Daoy (cell line): ENCODE data around the gene STX2. TPM values are rescaled to one million over a fixed set of nuclear protein-coding genes. Genes with fewer than 3 reads are reported as not detected.
A peak's percentile ranks its signal among the peaks of the same experiment; 100 is the strongest.
"Not testable (repeated sequence)": the region's sequence is repeated elsewhere in the genome, so short reads cannot be mapped to it uniquely, and the experiment has no call there.

Source experiments
- DNase-seq: peaks from one replicate; pipeline ENCODE4 v3.0.0-alpha.2; 2015; ENCODE audit warnings: low read depth
- total RNA-seq: library from RNA; depleted of rRNA; stranded (reverse); fragments of >200 nt; shearing (Covaris generic); gene quantifications from 2 replicates; pipeline ENCODE4 v1.2.3, GENCODE V29; 2014

Gene STX2
- total RNA-seq, 1 experiment from 2014 or later, result 24.3 TPM

GRCh38 chr12:130765186-130765659 is 73.8 kb downstream of the STX2 start:
- peak; percentile 49 for DNase-seq

GRCh38 chr12:130764475-130765185 is 74.4 kb downstream of the STX2 start:
- DNase-seq, result peak; percentile 55

- peak; percentile 35 for DNase-seq
Observed at GRCh38 chr12:130764073-130764472, 75.0 kb downstream of the STX2 start.

GRCh38 chr12:130762319-130762675 is 76.8 kb downstream of the STX2 start:
- DNase-seq, result no peak

GRCh38 chr12:130761537-130762318 is 77.3 kb downstream of the STX2 start:
- peak; percentile 78 for DNase-seq

GRCh38 chr12:130754234-130754901 is 84.7 kb downstream of the STX2 start:
- DNase-seq, result no peak

GRCh38 chr12:130752692-130753230 is 86.3 kb downstream of the STX2 start:
- DNase-seq, result peak; percentile 46

- DNase-seq, result not testable (repeated sequence)
Observed at GRCh38 chr12:130752037-130752436, 87.0 kb downstream of the STX2 start.

- no peak for DNase-seq
Observed at GRCh38 chr12:130748786-130749185, 90.3 kb downstream of the STX2 start.

- DNase-seq, result peak; percentile 84
Observed at GRCh38 chr12:130747867-130748740, 90.9 kb downstream of the STX2 start.

- no peak for DNase-seq
Observed at GRCh38 chr12:130746546-130746945, 92.5 kb downstream of the STX2 start.

GRCh38 chr12:130745921-130746320 is 93.1 kb downstream of the STX2 start:
- DNase-seq, result no peak

GRCh38 chr12:130744274-130744673 is 94.8 kb downstream of the STX2 start:
- no peak for DNase-seq

GRCh38 chr12:130743606-130744005 is 95.4 kb downstream of the STX2 start:
- DNase-seq, result no peak

GRCh38 chr12:130743176-130743575 is 95.9 kb downstream of the STX2 start:
- DNase-seq, result no peak

GRCh38 chr12:130742716-130743115 is 96.3 kb downstream of the STX2 start:
- no peak for DNase-seq

GRCh38 chr12:130742112-130742511 is 96.9 kb downstream of the STX2 start:
- no peak for DNase-seq
